ENCODE measurements around the gene LDLRAD4.

Gene LDLRAD4

DNA sequence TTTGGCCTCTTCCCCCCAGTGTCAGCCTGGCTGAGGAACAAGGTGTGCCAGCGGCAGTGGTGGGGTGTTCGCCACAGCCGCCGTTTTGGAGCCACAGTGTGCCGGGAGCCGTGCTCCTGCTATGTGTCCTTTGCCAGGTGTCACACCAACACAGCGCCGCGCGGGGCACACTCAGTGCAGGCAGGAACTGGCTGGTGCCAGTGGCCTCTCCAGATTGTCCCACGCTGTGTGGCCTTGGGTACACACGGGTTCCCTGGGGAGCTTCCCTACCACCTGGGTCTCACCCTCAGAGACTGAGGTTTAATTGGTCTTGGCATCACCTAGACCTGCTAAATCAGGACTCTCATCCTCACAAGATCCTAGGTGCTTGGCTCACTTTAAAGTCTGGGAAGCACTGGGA, 171.6 kb downstream of the LDLRAD4 start:
- Histone ChIP-seq H3K27me3 (ENCODE audit: low read length) (no peaks in the 10 kb centered on the region), H3K79me2 (ENCODE audit: insufficient read depth, low read length) (no peaks in the 10 kb centered on the region), H3F3A (ENCODE audit: insufficient read depth) (no peaks in the 10 kb centered on the region), H3K9ac (ENCODE audit: low read length) (no peak overlapping the region), H3K9me2 (replicated peaks; ENCODE audit: insufficient read depth, low read length) (no peaks in the 10 kb centered on the region), H2AFZ (ENCODE audit: low read depth, low read length, severe bottlenecking) (no peak overlapping the region), H3K4me2 (ENCODE audit: low read depth, low read length, poor library complexity, severe bottlenecking) (no peak overlapping the region), H3K9me3 (ENCODE audit: insufficient read depth, low read length) (no peaks in the 10 kb centered on the region), H4K20me1 (ENCODE audit: low read depth, low read length) (no peaks in the 10 kb centered on the region), H3K4me3 (ENCODE audit: insufficient read depth, low read length, poor library complexity, severe bottlenecking) (no peak overlapping the region), H3K36me3 (ENCODE audit: low read length) (no peaks in the 10 kb centered on the region), H3K27ac (ENCODE audit: low read depth, low read length) (no peak overlapping the region)
- TF ChIP-seq, protein P1, sequence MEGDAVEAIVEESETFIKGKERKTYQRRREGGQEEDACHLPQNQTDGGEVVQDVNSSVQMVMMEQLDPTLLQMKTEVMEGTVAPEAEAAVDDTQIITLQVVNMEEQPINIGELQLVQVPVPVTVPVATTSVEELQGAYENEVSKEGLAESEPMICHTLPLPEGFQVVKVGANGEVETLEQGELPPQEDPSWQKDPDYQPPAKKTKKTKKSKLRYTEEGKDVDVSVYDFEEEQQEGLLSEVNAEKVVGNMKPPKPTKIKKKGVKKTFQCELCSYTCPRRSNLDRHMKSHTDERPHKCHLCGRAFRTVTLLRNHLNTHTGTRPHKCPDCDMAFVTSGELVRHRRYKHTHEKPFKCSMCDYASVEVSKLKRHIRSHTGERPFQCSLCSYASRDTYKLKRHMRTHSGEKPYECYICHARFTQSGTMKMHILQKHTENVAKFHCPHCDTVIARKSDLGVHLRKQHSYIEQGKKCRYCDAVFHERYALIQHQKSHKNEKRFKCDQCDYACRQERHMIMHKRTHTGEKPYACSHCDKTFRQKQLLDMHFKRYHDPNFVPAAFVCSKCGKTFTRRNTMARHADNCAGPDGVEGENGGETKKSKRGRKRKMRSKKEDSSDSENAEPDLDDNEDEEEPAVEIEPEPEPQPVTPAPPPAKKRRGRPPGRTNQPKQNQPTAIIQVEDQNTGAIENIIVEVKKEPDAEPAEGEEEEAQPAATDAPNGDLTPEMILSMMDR (IDR thresholded peaks at IDR 0.05; ENCODE audit: insufficient read depth, low read length, poor library complexity, severe bottlenecking), result no peak
- TF ChIP-seq EZH2phosphoT487 (conservative IDR thresholded peaks at IDR 0.05; ENCODE audit: low read length), result no peak

DNA sequence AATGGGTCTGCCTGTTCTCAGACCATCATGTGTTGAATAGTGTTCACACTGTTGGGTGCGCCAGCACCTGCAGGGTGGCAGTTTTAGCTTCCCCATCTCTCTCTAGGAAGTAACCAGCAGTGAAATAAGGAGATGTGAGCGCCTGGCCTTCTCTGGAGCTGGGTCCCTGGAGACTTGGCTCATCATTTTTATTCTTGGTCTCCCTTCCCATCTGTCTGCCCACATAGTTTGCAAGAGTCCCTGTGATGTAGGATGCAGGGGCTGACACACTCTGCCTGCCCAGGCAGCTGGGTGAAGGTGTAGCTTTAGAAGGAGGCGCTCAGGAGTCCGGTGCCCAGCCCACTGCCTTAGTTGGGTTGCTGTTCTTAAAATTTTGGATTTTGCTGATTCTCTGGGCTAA, 172.2 kb downstream of the LDLRAD4 start:
- H3K4me3 ChIP-seq (ENCODE audit: insufficient read depth, low read length, poor library complexity, severe bottlenecking), result no peak overlapping the region

DNA sequence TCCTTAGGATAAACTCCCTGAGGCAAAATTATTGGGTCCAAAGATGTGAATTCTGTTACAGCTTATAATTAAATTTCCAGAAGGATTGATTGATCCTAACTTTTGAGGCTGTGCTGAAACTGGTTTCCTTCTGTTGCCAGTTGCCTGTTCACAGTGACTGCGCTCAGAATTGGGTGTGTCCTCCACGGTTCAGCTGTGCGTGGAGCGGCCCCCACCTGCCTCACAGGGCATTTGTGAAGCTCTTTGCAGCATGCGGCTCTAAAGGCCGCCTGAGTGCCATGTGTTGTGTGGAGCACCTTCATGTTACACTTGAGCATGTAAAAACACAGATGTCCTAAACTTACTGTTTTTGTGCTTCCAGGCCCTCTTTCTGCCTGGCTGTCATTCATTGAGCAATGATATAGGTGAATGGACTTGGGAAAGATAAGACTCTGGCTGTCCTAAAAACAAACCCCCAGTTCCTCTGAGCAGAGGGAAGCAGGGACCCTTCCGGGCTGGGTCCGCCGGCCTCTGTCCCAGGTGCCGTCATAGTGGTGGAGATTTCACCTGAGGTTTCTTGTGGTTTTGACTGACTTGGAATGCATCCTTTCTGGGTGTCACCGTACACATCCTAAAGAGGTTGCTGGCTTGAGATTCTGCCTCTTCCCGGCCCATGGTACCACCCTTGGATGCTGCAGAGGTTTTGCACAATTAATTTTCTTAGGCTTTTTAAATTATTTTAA, 173.6 kb downstream of the LDLRAD4 start:
- no peaks in the 10 kb centered on the region for H3F3A ChIP-seq (ENCODE audit: insufficient read depth)
- H2AFZ ChIP-seq (ENCODE audit: low read depth, low read length, severe bottlenecking), result no peak overlapping the region
- H3K4me3 ChIP-seq (ENCODE audit: insufficient read depth, low read length, poor library complexity, severe bottlenecking), result no peak overlapping the region
- H3K79me2 ChIP-seq (ENCODE audit: insufficient read depth, low read length), result no peaks in the 10 kb centered on the region
- H3K27me3 ChIP-seq (ENCODE audit: low read length), result no peaks in the 10 kb centered on the region
- H3K4me2 ChIP-seq (ENCODE audit: low read depth, low read length, poor library complexity, severe bottlenecking), result no peak overlapping the region
- no peaks in the 10 kb centered on the region for H4K20me1 ChIP-seq (ENCODE audit: low read depth, low read length)
- no peak overlapping the region for H3K9ac ChIP-seq (ENCODE audit: low read length)
- no peak overlapping the region for H3K27ac ChIP-seq (ENCODE audit: low read depth, low read length)
- H3K9me2 ChIP-seq (replicated peaks; ENCODE audit: insufficient read depth, low read length), result no peaks in the 10 kb centered on the region
- TF ChIP-seq, protein P1 (IDR thresholded peaks at IDR 0.05; ENCODE audit: insufficient read depth, low read length, poor library complexity, severe bottlenecking), result no peak
- no peak for TF ChIP-seq EZH2phosphoT487 (conservative IDR thresholded peaks at IDR 0.05; ENCODE audit: low read length)
- no peaks in the 10 kb centered on the region for H3K9me3 ChIP-seq (ENCODE audit: insufficient read depth, low read length)
- H3K36me3 ChIP-seq (ENCODE audit: low read length), result no peaks in the 10 kb centered on the region

More for the DNA sequence above, 172.2 kb downstream of the LDLRAD4 start:
- Histone ChIP-seq H3K9me3 (ENCODE audit: insufficient read depth, low read length) (no peaks in the 10 kb centered on the region), H3K27ac (ENCODE audit: low read depth, low read length) (no peak overlapping the region), H3K9me2 (replicated peaks; ENCODE audit: insufficient read depth, low read length) (no peaks in the 10 kb centered on the region), H3F3A (ENCODE audit: insufficient read depth) (no peaks in the 10 kb centered on the region), H3K36me3 (ENCODE audit: low read length) (no peaks in the 10 kb centered on the region), H3K9ac (ENCODE audit: low read length) (no peak overlapping the region), H3K79me2 (ENCODE audit: insufficient read depth, low read length) (no peaks in the 10 kb centered on the region), H3K27me3 (ENCODE audit: low read length) (no peaks in the 10 kb centered on the region), H4K20me1 (ENCODE audit: low read depth, low read length) (no peaks in the 10 kb centered on the region), H2AFZ (ENCODE audit: low read depth, low read length, severe bottlenecking) (no peak overlapping the region), H3K4me2 (ENCODE audit: low read depth, low read length, poor library complexity, severe bottlenecking) (no peak overlapping the region)
- TF ChIP-seq, protein P1 (IDR thresholded peaks at IDR 0.05; ENCODE audit: insufficient read depth, low read length, poor library complexity, severe bottlenecking), result no peak
- no peak for TF ChIP-seq EZH2phosphoT487 (conservative IDR thresholded peaks at IDR 0.05; ENCODE audit: low read length)

Data from SU-DHL-6 (cell line).